ENCODE data around the gene ZBED2. TPM values are rescaled to one million over a fixed set of nuclear protein-coding genes. Genes with fewer than 3 reads are reported as not detected.
"Not testable (repeated sequence)": the region's sequence is repeated elsewhere in the genome, so short reads cannot be mapped to it uniquely, and the experiment has no call there.

The ZBED2 gene
- total RNA-seq, 2 experiments from 2014 or later: 670 to 671 TPM

GRCh38 chr3:111589303-111590142 is 5.6 kb downstream of the ZBED2 start:
- CTCF ChIA-PET: interaction anchor here (0.7 to 4.0 kb wide), 4 partner anchors 18 to 424 kb away, joined by 3 to 22 read pairs (median 3); no protein-coding TSS in a partner anchor
- POLR2A ChIA-PET: interaction anchor here (0.6 to 3.5 kb wide), 10 partner anchors 10 to 46 kb away, joined by 3 to 33 read pairs (median 6); no protein-coding TSS in a partner anchor

GRCh38 chr3:111588527-111588926 is 6.6 kb downstream of the ZBED2 start:
- ChIA-PET POLR2A (interaction anchor here (0.6 to 3.5 kb wide), 4 partner anchors 15 to 830 kb away, joined by 3 to 33 read pairs (median 4); no protein-coding TSS in a partner anchor), CTCF (interaction anchor here (0.7 to 4.0 kb wide), 5 partner anchors 19 to 61 kb away, joined by 3 to 22 read pairs (median 3); no protein-coding TSS in a partner anchor)

GRCh38 chr3:111585217-111585616 is 9.9 kb downstream of the ZBED2 start:
- ChIA-PET CTCF (no interaction called here), POLR2A (interaction anchor here (1.2 kb wide), 1 partner anchor 8 kb away, joined by 5 read pairs; no protein-coding TSS in a partner anchor)

- ChIA-PET CTCF (no interaction called here), POLR2A (interaction anchor here (1.2 kb wide), 1 partner anchor 9 kb away, joined by 5 read pairs; no protein-coding TSS in a partner anchor)
These were observed 10.4 kb downstream of the ZBED2 start for GRCh38 chr3:111584744-111585143.

GRCh38 chr3:111582120-111582474 is 13.0 kb downstream of the ZBED2 start:
- CTCF ChIA-PET: interaction anchor here (0.8 to 1.5 kb wide), 2 partner anchors 9 to 11 kb away, joined by 3 to 4 read pairs; no protein-coding TSS in a partner anchor
- POLR2A ChIA-PET: no interaction called here

GRCh38 chr3:111581403-111582119 is 13.6 kb downstream of the ZBED2 start:
- ChIA-PET CTCF (interaction anchor here (1.5 kb wide), 1 partner anchor 12 kb away, joined by 4 read pairs; no protein-coding TSS in a partner anchor), POLR2A (no interaction called here)

GRCh38 chr3:111579495-111579894 is 15.7 kb downstream of the ZBED2 start:
- POLR2A ChIA-PET: interaction anchor here (2.2 kb wide), 1 partner anchor 37 kb away, joined by 9 read pairs; no protein-coding TSS in a partner anchor
- CTCF ChIA-PET: interaction anchor here (1.4 to 2.8 kb wide), 2 partner anchors 11 to 14 kb away, joined by 4 to 11 read pairs; no protein-coding TSS in a partner anchor

GRCh38 chr3:111578867-111579266 is 16.3 kb downstream of the ZBED2 start:
- CTCF ChIA-PET: interaction anchor here (1.0 to 2.8 kb wide), 7 partner anchors 11 to 139 kb away, joined by 3 to 11 read pairs (median 5); no protein-coding TSS in a partner anchor
- POLR2A ChIA-PET: interaction anchor here (0.9 to 2.2 kb wide), 3 partner anchors 8 to 38 kb away, joined by 3 to 9 read pairs (median 3); no protein-coding TSS in a partner anchor

GRCh38 chr3:111577798-111578685 is 17.1 kb downstream of the ZBED2 start:
- POLR2A ChIA-PET: interaction anchor here (0.6 to 2.2 kb wide), 4 partner anchors 9 to 38 kb away, joined by 3 to 9 read pairs (median 3); no protein-coding TSS in a partner anchor

GRCh38 chr3:111577113-111577512 is 18.0 kb downstream of the ZBED2 start:
- CTCF ChIA-PET: interaction anchor here (1.0 to 2.8 kb wide), 9 partner anchors 17 to 391 kb away, joined by 3 to 11 read pairs (median 5); no protein-coding TSS in a partner anchor
- POLR2A ChIA-PET: interaction anchor here (2.2 kb wide), 1 partner anchor 39 kb away, joined by 9 read pairs; no protein-coding TSS in a partner anchor

More at GRCh38 chr3:111577798-111578685, 17.1 kb downstream of the ZBED2 start:
- CTCF ChIA-PET: interaction anchor here (1.0 to 2.8 kb wide), 11 partner anchors 16 to 390 kb away, joined by 3 to 11 read pairs (median 4); no protein-coding TSS in a partner anchor

GRCh38 chr3:111571907-111572460 is 23.2 kb downstream of the ZBED2 start:
- POLR2A ChIA-PET: no interaction called here
- CTCF ChIA-PET: interaction anchor here (1.5 kb wide), 1 partner anchor 45 kb away, joined by 6 read pairs; no protein-coding TSS in a partner anchor

GRCh38 chr3:111571282-111571681 is 23.9 kb downstream of the ZBED2 start:
- ChIA-PET CTCF (interaction anchor here (1.1 kb wide), 1 partner anchor 18 kb away, joined by 3 read pairs; no protein-coding TSS in a partner anchor), POLR2A (no interaction called here)

- POLR2A ChIA-PET: interaction anchor here (1.1 kb wide), 1 partner anchor 46 kb away, joined by 3 read pairs; no protein-coding TSS in a partner anchor
These were observed 24.6 kb downstream of the ZBED2 start for GRCh38 chr3:111570404-111571030.

GRCh38 chr3:111568911-111569310 is 26.2 kb downstream of the ZBED2 start:
- ChIA-PET POLR2A (no interaction called here), CTCF (no interaction called here)

More at GRCh38 chr3:111570404-111571030, 24.6 kb downstream of the ZBED2 start:
- CTCF ChIA-PET: interaction anchor here (1.1 kb wide), 1 partner anchor 17 kb away, joined by 3 read pairs; no protein-coding TSS in a partner anchor

- CTCF ChIA-PET: no interaction called here
- POLR2A ChIA-PET: no interaction called here
These were observed 26.8 kb downstream of the ZBED2 start for GRCh38 chr3:111568355-111568754.

- POLR2A ChIA-PET: no interaction called here
These were observed 28.3 kb downstream of the ZBED2 start for GRCh38 chr3:111566844-111567243.

GRCh38 chr3:111561902-111562301 is 33.2 kb downstream of the ZBED2 start:
- POLR2A ChIA-PET, CTCF ChIA-PET: not testable (repeated sequence)

More at GRCh38 chr3:111566844-111567243, 28.3 kb downstream of the ZBED2 start:
- CTCF ChIA-PET: no interaction called here

Measured in activated CD8-positive, alpha-beta memory T cell treated with anti-CD3 and anti-CD28 coated beads for 36 hours (primary cell).